ENCODE measurements around the gene XBP1. TPM values are rescaled to one million over a fixed set of nuclear protein-coding genes. Genes with fewer than 3 reads are reported as not detected.

The XBP1 gene
- total RNA-seq, 4 donors from 2014 or later = 59.8 to 176 (median 70.2) TPM

DNA sequence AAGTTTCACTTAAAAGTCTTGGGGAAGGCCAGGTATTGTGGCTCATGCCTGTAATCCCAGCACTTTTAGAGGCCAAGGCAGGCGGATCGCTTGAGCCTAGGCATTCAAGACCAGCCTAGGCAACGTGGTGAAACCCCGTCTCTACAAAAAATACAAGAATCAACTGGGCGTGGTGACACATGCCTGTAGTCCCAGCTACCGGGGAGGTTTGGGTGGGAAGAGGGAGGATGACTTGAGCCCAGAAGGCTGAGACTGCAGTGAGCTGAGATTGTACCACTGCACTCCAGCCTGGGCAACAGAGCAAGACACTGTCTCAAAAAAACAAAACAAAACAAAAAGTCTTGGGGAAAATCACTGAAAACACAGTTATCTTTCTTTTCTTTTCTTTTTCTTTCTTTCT, 15.4 kb upstream of the XBP1 start:
- Histone ChIP-seq H3K27me3 (no peaks in the 10 kb centered on the region), H3K9me3 (no peaks in the 10 kb centered on the region), H3K36me3 (peaks cover 0 to 9% (median 0%) of the 10 kb centered on the region in 4 donors), H3K4me3 (no peak overlapping the region), H3K27ac (replicated peaks in 1 of 4) (no peak overlapping the region), H3K4me1 (peaks cover 18 to 29% (median 22%) of the 10 kb centered on the region in 4 donors)
- TF ChIP-seq, protein P1, sequence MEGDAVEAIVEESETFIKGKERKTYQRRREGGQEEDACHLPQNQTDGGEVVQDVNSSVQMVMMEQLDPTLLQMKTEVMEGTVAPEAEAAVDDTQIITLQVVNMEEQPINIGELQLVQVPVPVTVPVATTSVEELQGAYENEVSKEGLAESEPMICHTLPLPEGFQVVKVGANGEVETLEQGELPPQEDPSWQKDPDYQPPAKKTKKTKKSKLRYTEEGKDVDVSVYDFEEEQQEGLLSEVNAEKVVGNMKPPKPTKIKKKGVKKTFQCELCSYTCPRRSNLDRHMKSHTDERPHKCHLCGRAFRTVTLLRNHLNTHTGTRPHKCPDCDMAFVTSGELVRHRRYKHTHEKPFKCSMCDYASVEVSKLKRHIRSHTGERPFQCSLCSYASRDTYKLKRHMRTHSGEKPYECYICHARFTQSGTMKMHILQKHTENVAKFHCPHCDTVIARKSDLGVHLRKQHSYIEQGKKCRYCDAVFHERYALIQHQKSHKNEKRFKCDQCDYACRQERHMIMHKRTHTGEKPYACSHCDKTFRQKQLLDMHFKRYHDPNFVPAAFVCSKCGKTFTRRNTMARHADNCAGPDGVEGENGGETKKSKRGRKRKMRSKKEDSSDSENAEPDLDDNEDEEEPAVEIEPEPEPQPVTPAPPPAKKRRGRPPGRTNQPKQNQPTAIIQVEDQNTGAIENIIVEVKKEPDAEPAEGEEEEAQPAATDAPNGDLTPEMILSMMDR (IDR thresholded peaks at IDR 0.05) = no peak
- no peak for TF ChIP-seq POLR2AphosphoS5 (IDR thresholded peaks at IDR 0.05)
- DNase-seq (ENCODE audit: extremely low spot score) = no peak
- intact Hi-C loops (cut with DNase I) = no loop called here
- 86% methylated on average over 6 of the region's 6 CpGs for WGBS

DNA sequence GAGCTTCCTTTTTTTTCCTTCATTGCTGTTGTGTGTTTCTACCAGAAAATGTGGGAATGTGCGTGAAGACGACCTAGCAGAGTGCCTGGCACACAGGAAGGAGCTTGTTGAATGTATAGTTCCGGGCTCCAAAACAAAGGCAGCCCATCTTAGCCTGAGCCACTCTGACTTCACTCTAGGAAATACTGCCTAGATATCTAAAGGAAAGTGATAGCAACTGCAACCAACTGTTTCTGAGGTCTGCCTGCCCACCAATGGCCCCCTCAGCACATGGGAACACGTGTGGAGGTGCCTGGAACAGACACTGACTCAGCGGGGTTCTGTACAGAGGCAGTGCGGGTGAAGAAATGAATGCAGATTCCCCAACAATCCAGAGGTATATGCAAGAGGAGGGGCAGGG, 14.7 kb upstream of the XBP1 start:
- Histone ChIP-seq H3K27ac (replicated peaks in 1 of 4) (no peak overlapping the region), H3K27me3 (no peaks in the 10 kb centered on the region), H3K4me3 (no peak overlapping the region), H3K9me3 (no peaks in the 10 kb centered on the region), H3K4me1 (peaks cover 18 to 29% (median 22%) of the 10 kb centered on the region in 4 donors), H3K36me3 (peaks cover 0 to 9% (median 0%) of the 10 kb centered on the region in 4 donors)
- TF ChIP-seq, protein P1 (IDR thresholded peaks at IDR 0.05) = no peak
- no peak for TF ChIP-seq POLR2A (IDR thresholded peaks at IDR 0.05; ENCODE audit: low read depth)
- no peak for TF ChIP-seq EP300 (IDR thresholded peaks at IDR 0.05)
- TF ChIP-seq POLR2AphosphoS5 (IDR thresholded peaks at IDR 0.05) = no peak
- 64% methylated on average over 6 of the region's 6 CpGs for WGBS
- no peak for DNase-seq (ENCODE audit: extremely low spot score)
- intact Hi-C loops (cut with DNase I) = no loop called here

DNA sequence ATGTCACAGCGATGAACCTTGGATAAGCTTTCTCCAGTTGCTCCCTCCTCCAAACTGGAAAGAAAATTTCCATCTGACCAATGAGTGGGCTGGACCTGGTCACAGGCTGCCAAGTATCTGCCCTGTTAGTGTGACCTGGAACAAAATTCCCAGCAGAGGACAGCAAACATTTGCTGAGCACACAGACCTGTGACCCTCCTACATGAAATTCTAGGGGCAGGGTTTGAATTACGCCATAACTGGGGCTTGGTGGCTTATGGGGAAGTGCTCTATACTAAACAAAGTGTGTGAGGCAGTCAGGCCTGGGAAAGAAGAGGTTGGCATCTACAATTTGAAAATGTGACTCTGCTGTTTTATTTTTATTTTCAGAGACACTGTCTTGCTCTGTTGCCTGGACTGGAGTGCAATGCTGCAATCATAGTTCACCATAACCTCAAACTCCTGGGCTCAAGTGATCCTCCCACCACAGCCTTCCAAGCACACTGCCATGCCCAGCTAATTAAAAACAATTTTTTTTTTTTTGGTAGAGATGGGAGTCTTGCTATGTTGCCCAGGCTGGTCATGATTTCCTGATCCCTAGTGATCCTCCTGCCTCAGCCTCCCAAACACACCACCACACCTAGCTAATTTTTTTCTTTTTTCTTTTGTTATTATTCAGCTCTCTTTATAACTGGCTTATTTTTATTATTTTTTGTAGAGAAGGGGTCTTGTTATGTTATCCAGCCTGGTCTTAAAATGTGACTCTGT, 13.6 kb upstream of the XBP1 start:
- DNase-seq (ENCODE audit: extremely low spot score) = no peak
- WGBS = 79% methylated on average over 2 of the region's 2 CpGs
- Histone ChIP-seq H3K27me3 (no peaks in the 10 kb centered on the region), H3K9me3 (no peaks in the 10 kb centered on the region), H3K36me3 (peaks cover 0 to 9% (median 3%) of the 10 kb centered on the region in 4 donors), H3K4me3 (no peak overlapping the region), H3K27ac (replicated peaks in 1 of 4) (peak overlapping the region in 2 of 4 donors; percentile 19 to 23), H3K4me1 (peaks cover 15 to 26% (median 20%) of the 10 kb centered on the region in 4 donors)
- intact Hi-C loops (cut with DNase I) = no loop called here
- TF ChIP-seq, protein P1 (IDR thresholded peaks at IDR 0.05) = no peak
- TF ChIP-seq POLR2A (IDR thresholded peaks at IDR 0.05; ENCODE audit: low read depth) = no peak
- TF ChIP-seq POLR2AphosphoS5 (IDR thresholded peaks at IDR 0.05) = no peak
- no peak for TF ChIP-seq EP300 (IDR thresholded peaks at IDR 0.05)

DNA sequence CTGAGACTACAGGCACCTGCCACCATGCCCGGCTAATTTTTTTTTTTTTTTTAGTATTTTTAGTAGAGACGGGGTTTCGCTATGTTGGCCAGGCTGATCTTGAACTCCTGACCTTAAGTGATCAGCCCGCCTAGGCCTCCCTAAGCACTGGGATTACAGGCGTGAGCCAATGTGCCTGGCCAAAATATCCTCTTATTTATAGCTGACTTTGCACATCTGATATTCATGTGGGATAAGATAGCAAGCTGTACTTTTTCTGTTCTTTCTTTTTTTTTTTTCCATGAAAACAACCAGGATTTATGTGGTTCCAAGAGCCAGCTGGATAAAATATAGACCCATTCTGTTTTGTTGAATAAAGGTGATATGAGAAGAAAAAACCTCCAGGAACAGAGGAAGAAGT, 12.1 kb upstream of the XBP1 start:
- peaks cover 5 to 18% (median 9%) of the 10 kb centered on the region in 4 donors for H3K4me1 ChIP-seq
- WGBS = 74% methylated on average over 5 of the region's 5 CpGs
- H3K9me3 ChIP-seq = no peaks in the 10 kb centered on the region
- no peaks in the 10 kb centered on the region for H3K27me3 ChIP-seq
- H3K4me3 ChIP-seq = no peak overlapping the region
- intact Hi-C loops (cut with DNase I) = no loop called here
- peaks cover 0 to 13% (median 6%) of the 10 kb centered on the region in 4 donors for H3K36me3 ChIP-seq
- DNase-seq (ENCODE audit: extremely low spot score) = no peak
- TF ChIP-seq EP300 (IDR thresholded peaks at IDR 0.05) (no peak), POLR2A (IDR thresholded peaks at IDR 0.05; ENCODE audit: low read depth) (no peak)
- peak overlapping the region in 3 of 4 donors; percentile 1 to 31 (median 28) for H3K27ac ChIP-seq (replicated peaks in 1 of 4)

DNA sequence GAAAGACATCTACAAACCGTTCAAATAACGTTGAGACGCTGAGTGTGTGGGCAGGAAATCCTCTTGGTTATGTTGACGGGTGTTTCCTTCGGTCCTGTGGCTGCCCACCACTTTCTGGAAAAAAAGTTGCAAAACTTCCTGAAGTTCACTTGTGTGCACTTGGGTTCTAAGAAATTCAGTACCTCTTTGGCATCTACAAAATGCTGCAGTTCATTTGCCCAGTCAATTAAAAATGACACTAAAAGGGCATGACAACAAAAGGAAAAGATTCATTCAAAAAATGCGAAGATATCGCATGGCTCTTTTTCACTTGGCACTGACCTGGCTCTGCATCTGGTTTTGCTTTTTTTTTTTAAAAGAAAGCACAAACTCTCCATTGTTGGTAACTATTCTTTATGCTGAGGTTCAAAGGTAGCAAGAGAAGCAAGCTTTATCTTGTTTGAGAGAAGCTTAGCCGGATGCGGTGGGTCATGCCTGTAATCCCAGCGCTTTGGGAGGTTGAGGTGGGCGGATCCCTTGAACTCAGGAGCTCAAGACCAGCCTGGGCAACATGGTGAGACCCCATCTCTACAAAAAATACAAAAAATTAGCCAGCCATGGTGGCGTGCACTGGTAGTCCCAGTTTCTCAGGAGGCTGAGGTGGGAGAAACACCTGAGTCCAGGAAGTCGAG, 10.6 kb upstream of the XBP1 start:
- no peaks in the 10 kb centered on the region for H3K27me3 ChIP-seq
- H3K36me3 ChIP-seq = peaks cover 0 to 13% (median 6%) of the 10 kb centered on the region in 4 donors
- intact Hi-C loops (cut with DNase I) = no loop called here
- H3K9me3 ChIP-seq = no peaks in the 10 kb centered on the region
- TF ChIP-seq, protein P1 (IDR thresholded peaks at IDR 0.05) = no peak
- peak; percentile 25 to 34 for TF ChIP-seq POLR2AphosphoS5 (IDR thresholded peaks at IDR 0.05)
- H3K4me3 ChIP-seq = no peak overlapping the region
- WGBS = 66% methylated on average over 13 of the region's 13 CpGs
- no peak for DNase-seq (ENCODE audit: extremely low spot score)
- peaks cover 5 to 18% (median 9%) of the 10 kb centered on the region in 4 donors for H3K4me1 ChIP-seq
- peak overlapping the region; percentile 0 to 73 (median 24) for H3K27ac ChIP-seq (replicated peaks in 1 of 4)

Measured in esophagus muscularis mucosa (tissue), 4 donors.